Renal pelvis (tissue), 12 donors: Measurements from ENCODE around the gene TTYH3. TPM values are rescaled to one million over a fixed set of nuclear protein-coding genes. Genes with fewer than 3 reads are reported as not detected.
"Not testable (repeated sequence)": the region's sequence is repeated elsewhere in the genome, so short reads cannot be mapped to it uniquely, and the experiment has no call there.

Experiments
- DNase-seq: peaks from one replicate; pipeline ENCODE4 v3.0.0-alpha.2; 2013
- long read RNA-seq, 16 experiments: transcript quantifications; one replicate each; lab custom pipeline, GENCODE V29; 2026
- polyA plus RNA-seq, 3 donors: library from polyadenylated mRNA; unstranded; fragments of 120-200 nt; gene quantifications; one replicate each; pipeline ENCODE4 v1.2.1, GENCODE V29; 2013; ENCODE audit not compliant: insufficient read length in 3 of 3

TTYH3 gene
- polyA plus RNA-seq, result 100 to 1,000 TPM; 114 to 152 (median 138) TPM
- long read RNA-seq, donor 1, full-length matches to known transcripts, result 25 of 25 reads
- long read RNA-seq, donor 1, partial matches to known transcripts, result 0 of 25 reads
- long read RNA-seq, donor 1, other reads (novel, unspliced or antisense), result 0 of 25 reads
- long read RNA-seq, donor 2, full-length matches to known transcripts, result 28 of 67 reads
- long read RNA-seq, donor 2, partial matches to known transcripts, result 39 of 67 reads
- long read RNA-seq, donor 2, other reads (novel, unspliced or antisense), result 0 of 67 reads
- long read RNA-seq, donor 3, full-length matches to known transcripts, result 19 of 30 reads
- long read RNA-seq, donor 3, partial matches to known transcripts, result 11 of 30 reads
- long read RNA-seq, donor 3, other reads (novel, unspliced or antisense), result 0 of 30 reads
- long read RNA-seq, donor 4, full-length matches to known transcripts, result 22 of 38 reads
- long read RNA-seq, donor 4, partial matches to known transcripts, result 16 of 38 reads
- long read RNA-seq, donor 4, other reads (novel, unspliced or antisense), result 0 of 38 reads
- long read RNA-seq, donor 5, full-length matches to known transcripts, result 11 of 41 reads
- long read RNA-seq, donor 5, partial matches to known transcripts, result 30 of 41 reads
- long read RNA-seq, donor 5, other reads (novel, unspliced or antisense), result 0 of 41 reads
- long read RNA-seq, donor 6, full-length matches to known transcripts, result 42 of 68 reads
- long read RNA-seq, donor 6, partial matches to known transcripts, result 26 of 68 reads
- long read RNA-seq, donor 6, other reads (novel, unspliced or antisense), result 0 of 68 reads
- long read RNA-seq, donor 7, full-length matches to known transcripts, result 38 of 93 reads
- long read RNA-seq, donor 7, partial matches to known transcripts, result 49 of 93 reads
- long read RNA-seq, donor 7, other reads (novel, unspliced or antisense), result 6 of 93 reads
- long read RNA-seq, donor 8, full-length matches to known transcripts, result 17 of 41 reads
- long read RNA-seq, donor 8, partial matches to known transcripts, result 24 of 41 reads
- long read RNA-seq, donor 8, other reads (novel, unspliced or antisense), result 0 of 41 reads
- long read RNA-seq, donor 9, full-length matches to known transcripts, result 26 of 110 reads
- long read RNA-seq, donor 9, partial matches to known transcripts, result 84 of 110 reads
- long read RNA-seq, donor 9, other reads (novel, unspliced or antisense), result 0 of 110 reads
- long read RNA-seq, donor 10, full-length matches to known transcripts, result 30 of 100 reads
- long read RNA-seq, donor 10, partial matches to known transcripts, result 70 of 100 reads
- long read RNA-seq, donor 10, other reads (novel, unspliced or antisense), result 0 of 100 reads
- long read RNA-seq, donor 11, full-length matches to known transcripts, result 19 of 51 reads
- long read RNA-seq, donor 11, partial matches to known transcripts, result 32 of 51 reads
- long read RNA-seq, donor 11, other reads (novel, unspliced or antisense), result 0 of 51 reads
- long read RNA-seq, donor 12, full-length matches to known transcripts, result 37 of 82 reads
- long read RNA-seq, donor 12, partial matches to known transcripts, result 39 of 82 reads
- long read RNA-seq, donor 12, other reads (novel, unspliced or antisense), result 6 of 82 reads
- long read RNA-seq, donor 13, full-length matches to known transcripts, result 9 of 32 reads
- long read RNA-seq, donor 13, partial matches to known transcripts, result 23 of 32 reads
- long read RNA-seq, donor 13, other reads (novel, unspliced or antisense), result 0 of 32 reads
- long read RNA-seq, donor 14, full-length matches to known transcripts, result 30 of 331 reads
- long read RNA-seq, donor 14, partial matches to known transcripts, result 301 of 331 reads
- long read RNA-seq, donor 14, other reads (novel, unspliced or antisense), result 0 of 331 reads
- long read RNA-seq, donor 15, full-length matches to known transcripts, result 40 of 96 reads
- long read RNA-seq, donor 15, partial matches to known transcripts, result 51 of 96 reads
- long read RNA-seq, donor 15, other reads (novel, unspliced or antisense), result 5 of 96 reads
- long read RNA-seq, donor 16, full-length matches to known transcripts, result 26 of 66 reads
- long read RNA-seq, donor 16, partial matches to known transcripts, result 40 of 66 reads
- long read RNA-seq, donor 16, other reads (novel, unspliced or antisense), result 0 of 66 reads

- no peak for DNase-seq
These were observed at the start of gene TTYH3 for GRCh38 chr7:2631946-2632732. TSS of gene TTYH3 (plus strand) at chr7:2631986. CDS start at chr7:2632156, 170 bp downstream.

GRCh38 chr7:2582006-2582735 lies 49.6 kb upstream of the TTYH3 start:
- DNase-seq, result no peak

- DNase-seq, result no peak
These were observed 47.8 kb upstream of the TTYH3 start for GRCh38 chr7:2583798-2584580.

- no peak for DNase-seq
These were observed 46.3 kb upstream of the TTYH3 start for GRCh38 chr7:2585446-2585845.

GRCh38 chr7:2586326-2587020 lies 45.3 kb upstream of the TTYH3 start:
- DNase-seq, result no peak

GRCh38 chr7:2587134-2587533 lies 44.7 kb upstream of the TTYH3 start:
- no peak for DNase-seq

GRCh38 chr7:2587778-2588177 lies 44.0 kb upstream of the TTYH3 start:
- DNase-seq, result no peak

- no peak for DNase-seq
These were observed 42.4 kb upstream of the TTYH3 start for GRCh38 chr7:2589341-2589740.

- DNase-seq, result not testable (repeated sequence)
These were observed 41.8 kb upstream of the TTYH3 start for GRCh38 chr7:2589941-2590340.

- DNase-seq, result no peak
These were observed 39.4 kb upstream of the TTYH3 start for GRCh38 chr7:2592375-2592865.

- DNase-seq, result no peak
These were observed 38.6 kb upstream of the TTYH3 start for GRCh38 chr7:2593036-2593727.

GRCh38 chr7:2594599-2594998 lies 37.2 kb upstream of the TTYH3 start:
- no peak for DNase-seq

GRCh38 chr7:2595258-2595860 lies 36.4 kb upstream of the TTYH3 start:
- DNase-seq, result no peak

- DNase-seq, result no peak
These were observed 35.1 kb upstream of the TTYH3 start for GRCh38 chr7:2596464-2597272.

GRCh38 chr7:2597273-2597640 lies 34.5 kb upstream of the TTYH3 start:
- DNase-seq, result no peak
